GM23248 (cell line): ENCODE measurements around the gene SYNJ1. TPM values are rescaled to one million over a fixed set of nuclear protein-coding genes. Genes with fewer than 3 reads are reported as not detected.

Source experiments
- DNase-seq: peaks from one replicate; pipeline ENCODE4 v3.0.0-alpha.2; 2015
- H2AFZ ChIP-seq: fragments of 200-600 bp; sonication (generic); 2 replicates; pipeline ENCODE4 v1.6.1; 2016; ENCODE audit warnings: antibody characterized with exemption
- H3F3A ChIP-seq: fragments of 200-600 bp; sonication (generic); 2 replicates; pipeline ENCODE4 v1.6.1; 2016; ENCODE audit warnings: mild to moderate bottlenecking, antibody characterized with exemption, mixed run types; ENCODE audit not compliant: insufficient read depth
- H3K27ac ChIP-seq: fragments of 200-600 bp; sonication (generic); 2 replicates; pipeline ENCODE4 v1.5.1; 2016; ENCODE audit warnings: mild to moderate bottlenecking
- H3K27me3 ChIP-seq: fragments of 200-600 bp; sonication (generic); replicated peaks from 2 replicates; pipeline ENCODE4 v1.6.1; 2016; ENCODE audit warnings: mild to moderate bottlenecking; ENCODE audit not compliant: insufficient read depth
- H3K36me3 ChIP-seq: fragments of 200-600 bp; sonication (generic); 2 replicates; pipeline ENCODE4 v1.6.1; 2016; ENCODE audit warnings: low read depth, mild to moderate bottlenecking
- H3K4me1 ChIP-seq: fragments of 200-600 bp; sonication (generic); 2 replicates; pipeline ENCODE4 v1.6.1; 2016; ENCODE audit warnings: mild to moderate bottlenecking; ENCODE audit not compliant: insufficient read depth
- H3K4me2 ChIP-seq: fragments of 200-600 bp; sonication (generic); one replicate; pipeline ENCODE4 v1.6.1; 2016; ENCODE audit warnings: mild to moderate bottlenecking; ENCODE audit not compliant: unreplicated experiment
- H3K4me3 ChIP-seq: fragments of 200-600 bp; sonication (generic); 2 replicates; pipeline ENCODE4 v1.5.1; 2016; ENCODE audit warnings: mild to moderate bottlenecking
- H3K79me2 ChIP-seq: fragments of 200-600 bp; sonication (generic); 2 replicates; pipeline ENCODE4 v1.6.1; 2016; ENCODE audit warnings: mild to moderate bottlenecking; ENCODE audit not compliant: insufficient read depth
- H3K9ac ChIP-seq: fragments of 200-600 bp; sonication (generic); 2 replicates; pipeline ENCODE4 v1.6.1; 2016; ENCODE audit warnings: mild to moderate bottlenecking
- H3K9me2 ChIP-seq: fragments of 200-600 bp; sonication (generic); 2 replicates; pipeline ENCODE4 v1.6.1; 2016; ENCODE audit warnings: mixed run types, mild to moderate bottlenecking, moderate library complexity; ENCODE audit not compliant: insufficient read depth
- H3K9me3 ChIP-seq: fragments of 200-600 bp; sonication (generic); one replicate; pipeline ENCODE4 v1.6.1; 2017; ENCODE audit warnings: low read depth
- H4K20me1 ChIP-seq: fragments of 200-600 bp; sonication (generic); 2 replicates; pipeline ENCODE4 v1.6.0; 2016; ENCODE audit not compliant: insufficient read depth
- EZH2 ChIP-seq: fragments of 200-600 bp; sonication (generic); IDR thresholded peaks from 2 replicates; pipeline ENCODE4 v1.6.1; 2018; ENCODE audit warnings: antibody characterized with exemption, mild to moderate bottlenecking; ENCODE audit not compliant: insufficient read depth, poor library complexity, severe bottlenecking
- EZH2phosphoT487 ChIP-seq: fragments of 200-600 bp; sonication (generic); IDR thresholded peaks from 2 replicates; pipeline ENCODE4 v1.6.1; 2018; ENCODE audit warnings: antibody characterized with exemption, moderate library complexity, mild to moderate bottlenecking, low read depth; ENCODE audit not compliant: insufficient read depth
- WGBS, 2 experiments: methylation state at CpG; one replicate each; pipeline ENCODE4 v1.1.6; 2015 to 2017; ENCODE audit warnings: low lambda C conversion rate in 2 of 2, low coverage in 1 of 2; ENCODE audit errors: missing lambda C conversion rate in 2 of 2; 5-methylcytosine and 5-hydroxymethylcytosine counted together
- in situ Hi-C: fragments of 300-500 bp; cut with MboI; formaldehyde crosslinking; loops from 2 replicates; pipeline ENCODE4 v1.15.0; 2020
- polyA plus RNA-seq: library from polyadenylated mRNA; unstranded; fragments of >200 nt; fragmentation: Nextera tagmentation; extraction: Ambion mirVana; gene quantifications from 2 replicates; pipeline ENCODE4 v1.2.1, GENCODE V29; 2016
- total RNA-seq: library from RNA; depleted of rRNA; stranded (reverse); fragments of >200 nt; shearing (Covaris generic); gene quantifications from 2 replicates; pipeline ENCODE4 v1.2.3, GENCODE V29; 2014

Gene SYNJ1
- total and polyA plus RNA-seq, 2 experiments from 2014 or later, result 4.6 to 5.0 TPM

- no peaks in the 10 kb centered on the region for H3K4me1 ChIP-seq
- in situ Hi-C loops, result no loop called here
- H4K20me1 ChIP-seq, result no peaks in the 10 kb centered on the region
- no peak overlapping the region for H3K27ac ChIP-seq
- no peak overlapping the region for H2AFZ ChIP-seq
- H3K9me2 ChIP-seq, result no peaks in the 10 kb centered on the region
- no peak overlapping the region for H3K9ac ChIP-seq
- H3K27me3 ChIP-seq, result no peaks in the 10 kb centered on the region
- no peaks in the 10 kb centered on the region for H3F3A ChIP-seq
- no peaks in the 10 kb centered on the region for H3K79me2 ChIP-seq
- no peak overlapping the region for H3K4me3 ChIP-seq
- TF ChIP-seq EZH2, result no peak
- no peak for TF ChIP-seq EZH2phosphoT487
- peak; percentile 31 for DNase-seq
- peaks cover 22% of the 10 kb centered on the region; the same call in 1 of the 2 replicates for H3K36me3 ChIP-seq
- no peak overlapping the region for H3K4me2 ChIP-seq
- H3K9me3 ChIP-seq, result no peaks in the 10 kb centered on the region
- WGBS, 2 experiments, result 92 to 95% methylated on average over 2 of the region's 2 CpGs
These were observed 74.4 kb downstream of the SYNJ1 start for GRCh38 chr21:32653326-32653901.

- TF ChIP-seq EZH2phosphoT487, result no peak
- TF ChIP-seq EZH2, result no peak
- no peak overlapping the region for H2AFZ ChIP-seq
- H3K4me1 ChIP-seq, result no peaks in the 10 kb centered on the region
- no peaks in the 10 kb centered on the region for H3K79me2 ChIP-seq
- DNase-seq, result no peak
- H3F3A ChIP-seq, result no peaks in the 10 kb centered on the region
- H3K27me3 ChIP-seq, result no peaks in the 10 kb centered on the region
- no peaks in the 10 kb centered on the region for H4K20me1 ChIP-seq
- H3K4me2 ChIP-seq, result no peak overlapping the region
- no peaks in the 10 kb centered on the region for H3K9me2 ChIP-seq
- H3K9ac ChIP-seq, result no peak overlapping the region
- no peak overlapping the region for H3K4me3 ChIP-seq
- no peaks in the 10 kb centered on the region for H3K9me3 ChIP-seq
- H3K36me3 ChIP-seq, result peaks cover 31% of the 10 kb centered on the region; the same call in 1 of the 2 replicates
- H3K27ac ChIP-seq, result no peak overlapping the region
- in situ Hi-C loops, result no loop called here
These were observed 79.6 kb downstream of the SYNJ1 start for GRCh38 chr21:32648165-32648564.

- H4K20me1 ChIP-seq, result no peaks in the 10 kb centered on the region
- no peak for DNase-seq
- no peaks in the 10 kb centered on the region for H3K4me1 ChIP-seq
- 78 to 80% methylated on average over 14 to 19 of the region's 19 CpGs for WGBS, 2 experiments
- H2AFZ ChIP-seq, result no peak overlapping the region
- TF ChIP-seq EZH2phosphoT487 (no peak), EZH2 (no peak)
- in situ Hi-C loops, result no loop called here
- no peaks in the 10 kb centered on the region for H3K79me2 ChIP-seq
- H3K9me3 ChIP-seq, result no peaks in the 10 kb centered on the region
- H3K9ac ChIP-seq, result no peak overlapping the region
- no peak overlapping the region for H3K4me3 ChIP-seq
- H3K27me3 ChIP-seq, result no peaks in the 10 kb centered on the region
- no peaks in the 10 kb centered on the region for H3F3A ChIP-seq
- H3K36me3 ChIP-seq, result peaks cover 38% of the 10 kb centered on the region; the same call in 1 of the 2 replicates
- no peaks in the 10 kb centered on the region for H3K9me2 ChIP-seq
- no peak overlapping the region for H3K27ac ChIP-seq
- H3K4me2 ChIP-seq, result no peak overlapping the region
These were observed 82.3 kb downstream of the SYNJ1 start for GRCh38 chr21:32645261-32646182.

- H3K4me3 ChIP-seq, result no peak overlapping the region
- peaks cover 34% of the 10 kb centered on the region; the same call in 1 of the 2 replicates for H3K36me3 ChIP-seq
- H3K4me1 ChIP-seq, result no peaks in the 10 kb centered on the region
- no peak for TF ChIP-seq EZH2
- H3K4me2 ChIP-seq, result no peak overlapping the region
- in situ Hi-C loops, result no loop called here
- H3K9me2 ChIP-seq, result no peaks in the 10 kb centered on the region
- no peaks in the 10 kb centered on the region for H3K79me2 ChIP-seq
- no peaks in the 10 kb centered on the region for H3F3A ChIP-seq
- no peak overlapping the region for H2AFZ ChIP-seq
- H3K9me3 ChIP-seq, result no peaks in the 10 kb centered on the region
- H4K20me1 ChIP-seq, result no peaks in the 10 kb centered on the region
- no peak overlapping the region for H3K9ac ChIP-seq
- DNase-seq, result no peak
- H3K27me3 ChIP-seq, result no peaks in the 10 kb centered on the region
- H3K27ac ChIP-seq, result no peak overlapping the region
- WGBS, 2 experiments, result 80 to 82% methylated on average over 10 of the region's 10 CpGs
These were observed 85.8 kb downstream of the SYNJ1 start for GRCh38 chr21:32641710-32642698.
